ENCODE results near the gene CAVIN4.

DNA sequence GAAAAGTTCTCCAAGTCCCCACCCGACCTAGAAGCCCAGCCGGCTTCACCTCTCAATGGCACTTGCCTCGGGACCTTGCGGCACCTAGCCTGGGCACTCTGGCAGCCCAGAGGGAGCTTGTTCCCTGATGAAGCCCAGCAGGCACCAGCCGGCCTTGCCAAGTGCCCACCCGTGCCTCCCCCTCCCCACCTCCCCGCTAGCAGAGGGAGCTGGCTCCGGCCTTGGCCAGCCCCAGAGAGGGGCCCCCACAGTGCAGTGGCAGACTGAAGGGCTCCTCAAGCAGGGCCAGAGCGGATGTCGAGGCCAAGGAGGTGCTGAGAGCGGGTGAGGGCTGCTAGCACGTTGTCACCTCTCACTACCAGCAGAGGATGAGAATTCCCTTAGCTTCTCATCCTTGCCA is 37.6 kb upstream of the CAVIN4 start:
- TF ChIP-seq, protein P1, sequence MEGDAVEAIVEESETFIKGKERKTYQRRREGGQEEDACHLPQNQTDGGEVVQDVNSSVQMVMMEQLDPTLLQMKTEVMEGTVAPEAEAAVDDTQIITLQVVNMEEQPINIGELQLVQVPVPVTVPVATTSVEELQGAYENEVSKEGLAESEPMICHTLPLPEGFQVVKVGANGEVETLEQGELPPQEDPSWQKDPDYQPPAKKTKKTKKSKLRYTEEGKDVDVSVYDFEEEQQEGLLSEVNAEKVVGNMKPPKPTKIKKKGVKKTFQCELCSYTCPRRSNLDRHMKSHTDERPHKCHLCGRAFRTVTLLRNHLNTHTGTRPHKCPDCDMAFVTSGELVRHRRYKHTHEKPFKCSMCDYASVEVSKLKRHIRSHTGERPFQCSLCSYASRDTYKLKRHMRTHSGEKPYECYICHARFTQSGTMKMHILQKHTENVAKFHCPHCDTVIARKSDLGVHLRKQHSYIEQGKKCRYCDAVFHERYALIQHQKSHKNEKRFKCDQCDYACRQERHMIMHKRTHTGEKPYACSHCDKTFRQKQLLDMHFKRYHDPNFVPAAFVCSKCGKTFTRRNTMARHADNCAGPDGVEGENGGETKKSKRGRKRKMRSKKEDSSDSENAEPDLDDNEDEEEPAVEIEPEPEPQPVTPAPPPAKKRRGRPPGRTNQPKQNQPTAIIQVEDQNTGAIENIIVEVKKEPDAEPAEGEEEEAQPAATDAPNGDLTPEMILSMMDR (conservative IDR thresholded peaks at IDR 0.05; ENCODE audit: low read length) = no peak
- no peak for TF ChIP-seq EZH2phosphoT487 (IDR thresholded peaks at IDR 0.05; ENCODE audit: borderline replicate concordance, low read depth, low read length)
